Parathyroid adenoma (tissue), 2 donors: Measurements from ENCODE around the gene NPAP1.

Experiments used
- H2AFZ ChIP-seq: fragments of 300-600 bp; sonication (generic); one replicate; pipeline ENCODE4 v1.7.0; 2017; ENCODE audit warnings: antibody characterized with exemption, mild to moderate bottlenecking
- H3K27ac ChIP-seq: fragments of 300-600 bp; sonication (generic); one replicate; pipeline ENCODE4 v1.7.0; 2017
- H3K27me3 ChIP-seq: fragments of 300-600 bp; sonication (generic); one replicate; pipeline ENCODE4 v1.7.0; 2017; ENCODE audit warnings: low read length; ENCODE audit not compliant: control insufficient read depth, insufficient read depth
- H3K36me3 ChIP-seq: fragments of 300-600 bp; sonication (generic); one replicate; pipeline ENCODE4 v1.7.0; 2017; ENCODE audit warnings: low read length; ENCODE audit not compliant: control insufficient read depth, insufficient read depth
- H3K4me1 ChIP-seq: fragments of 300-600 bp; sonication (generic); one replicate; pipeline ENCODE4 v1.7.0; 2017; ENCODE audit warnings: control low read depth
- H3K4me2 ChIP-seq: fragments of 300-600 bp; sonication (generic); one replicate; pipeline ENCODE4 v1.7.0; 2017; ENCODE audit warnings: low read length
- H3K4me3 ChIP-seq: fragments of 300-600 bp; sonication (generic); one replicate; pipeline ENCODE4 v1.7.0; 2017; ENCODE audit warnings: low read depth, low read length
- H3K79me2 ChIP-seq: fragments of 300-600 bp; sonication (generic); one replicate; pipeline ENCODE4 v1.7.0; 2017; ENCODE audit warnings: control low read depth
- H3K9ac ChIP-seq: fragments of 300-600 bp; sonication (generic); one replicate; pipeline ENCODE4 v1.7.0; 2017; ENCODE audit warnings: mild to moderate bottlenecking
- H3K9me3 ChIP-seq: fragments of 300-600 bp; sonication (generic); one replicate; pipeline ENCODE4 v1.7.0; 2017; ENCODE audit warnings: low read length; ENCODE audit not compliant: control insufficient read depth
- CTCF ChIP-seq: fragments of 300-600 bp; sonication (generic); IDR thresholded peaks from one replicate; pipeline ENCODE4 v1.7.0; 2017; ENCODE audit warnings: antibody characterized with exemption, mild to moderate bottlenecking
- donor health status: primary hyperparathyroidism.

Gene NPAP1

GRCh38 chr15:24729760-24730159 lies 54.2 kb downstream of the NPAP1 start:
- Histone ChIP-seq H3K4me3 (no peak overlapping the region), H3K4me1 (no peaks in the 10 kb centered on the region), H3K79me2 (no peaks in the 10 kb centered on the region), H2AFZ (no peak overlapping the region), H3K4me2 (no peak overlapping the region), H3K36me3 (no peaks in the 10 kb centered on the region), H3K27ac (no peak overlapping the region), H3K9me3 (no peaks in the 10 kb centered on the region), H3K27me3 (no peaks in the 10 kb centered on the region), H3K9ac (no peak overlapping the region)
- TF ChIP-seq CTCF = no peak
